Tongue (tissue), 3 donors: ENCODE data around the gene RPS6KA1. TPM values are rescaled to one million over a fixed set of nuclear protein-coding genes. Genes with fewer than 3 reads are reported as not detected.
"Not testable (repeated sequence)": the region's sequence is repeated elsewhere in the genome, so short reads cannot be mapped to it uniquely, and the experiment has no call there.

ENCODE experiments used
- DNase-seq: peaks from one replicate; pipeline ENCODE4 v3.0.0-alpha.2; 2015
- small RNA-seq: library from RNA; depleted of rRNA; stranded (forward); fragments of <200 nt; gene quantifications from one replicate; pipeline ENCODE3, GENCODE V24; 2014; ENCODE audit warnings: low replicate concordance
- total RNA-seq: library from RNA; depleted of rRNA; stranded (reverse); fragments of >200 nt; gene quantifications from one replicate; pipeline ENCODE4 v1.2.3, GENCODE V29; 2014

The RPS6KA1 gene
- total RNA-seq, 1 donor from 2014 or later = 16.9 TPM

DNA sequence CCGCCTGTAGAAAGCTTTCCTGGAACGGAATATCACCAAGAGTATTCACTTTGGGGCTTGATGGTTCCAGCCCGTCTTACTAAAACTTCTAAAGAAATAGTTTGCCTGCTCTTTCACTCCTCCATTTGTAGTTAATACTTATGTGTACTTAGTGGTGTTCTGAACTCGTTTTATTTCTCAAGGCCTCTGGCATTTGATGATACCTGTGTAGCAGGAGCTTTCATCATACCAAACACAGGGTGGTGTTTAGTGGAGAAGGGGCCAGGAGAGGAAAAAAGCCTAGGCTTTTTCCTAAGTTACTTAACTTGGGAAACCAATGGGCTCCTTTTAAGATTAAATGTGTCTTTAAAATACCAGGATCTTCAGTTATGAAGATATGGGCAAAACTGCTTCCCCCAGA lies 74.3 kb downstream of the RPS6KA1 start:
- no peak for DNase-seq

DNA sequence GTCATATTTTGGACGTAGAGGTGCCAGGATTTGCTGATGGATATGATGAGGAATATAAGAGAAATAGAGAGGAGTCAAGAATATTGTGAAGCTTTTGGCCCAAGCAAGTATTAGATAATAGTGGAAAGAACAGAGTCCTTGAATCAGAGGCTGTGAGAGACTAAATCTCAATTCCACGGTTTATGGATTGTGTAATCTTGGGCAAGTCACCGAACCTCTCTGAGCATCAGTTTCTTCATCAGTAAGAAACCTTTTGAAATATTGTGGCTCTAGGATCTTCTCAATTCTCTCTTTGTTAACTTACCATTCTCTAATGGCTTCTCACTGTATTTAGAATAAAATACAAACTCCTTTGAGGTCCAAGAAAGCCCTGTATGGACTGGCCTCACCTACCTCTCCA lies 77.6 kb downstream of the RPS6KA1 start:
- DNase-seq = no peak

DNA sequence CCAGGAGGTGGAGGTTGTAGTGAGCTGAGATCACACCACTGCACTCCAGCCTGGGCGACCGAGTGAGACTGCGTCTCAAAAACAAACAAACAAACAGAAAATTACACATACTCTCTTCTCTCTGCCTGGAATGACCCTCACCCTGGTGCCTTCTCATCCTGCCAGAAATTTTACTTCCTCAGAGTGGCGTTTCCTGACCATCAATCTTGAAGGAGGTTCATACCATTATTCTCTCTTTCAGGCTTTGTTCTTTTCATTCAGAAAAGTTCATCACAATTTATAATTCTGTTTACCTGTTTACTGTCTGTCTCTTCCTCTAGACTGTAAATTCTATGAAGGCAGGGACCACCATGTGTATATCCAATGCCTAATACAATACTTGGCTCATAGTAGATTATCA lies 79.3 kb downstream of the RPS6KA1 start:
- DNase-seq = no peak

DNA sequence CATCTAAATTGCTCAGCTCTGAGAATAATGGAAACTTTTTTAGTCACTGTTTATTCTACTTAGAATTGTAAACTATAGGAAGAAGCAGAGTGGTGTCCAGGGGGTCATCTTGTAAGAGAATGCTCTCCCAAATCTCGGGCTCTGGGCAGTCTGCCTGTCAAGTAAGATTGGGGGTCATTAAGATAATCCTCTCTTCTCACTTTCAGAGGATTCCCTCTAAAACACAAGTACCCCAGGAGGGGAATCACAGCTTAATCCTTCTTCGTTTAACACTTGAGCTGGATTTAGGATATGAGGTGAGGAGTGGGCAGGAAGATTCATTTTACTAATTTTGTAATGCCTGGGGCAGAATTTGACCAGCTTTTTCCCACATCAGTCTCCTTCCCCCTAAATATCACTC lies 81.2 kb downstream of the RPS6KA1 start:
- DNase-seq = no peak

DNA sequence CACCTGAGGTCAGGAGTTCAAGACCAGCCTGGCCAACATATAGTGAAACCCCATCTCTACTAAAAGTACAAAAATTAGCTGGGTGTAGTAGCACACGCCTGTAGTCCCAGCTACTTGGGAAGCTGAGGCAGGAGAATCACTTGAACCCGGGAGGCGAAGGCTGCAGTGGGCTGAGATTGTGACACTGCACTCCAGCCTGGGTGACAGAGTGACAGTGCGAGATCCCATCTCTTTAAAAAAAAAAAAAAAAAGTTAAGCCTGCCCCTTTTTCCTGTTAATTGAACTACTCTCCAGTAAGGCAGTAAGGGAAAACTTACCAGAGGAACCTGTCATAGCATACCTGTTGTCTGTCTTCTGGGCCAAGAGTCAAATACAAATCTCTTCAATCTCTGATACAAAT lies 83.1 kb downstream of the RPS6KA1 start:
- not testable (repeated sequence) for DNase-seq

DNA sequence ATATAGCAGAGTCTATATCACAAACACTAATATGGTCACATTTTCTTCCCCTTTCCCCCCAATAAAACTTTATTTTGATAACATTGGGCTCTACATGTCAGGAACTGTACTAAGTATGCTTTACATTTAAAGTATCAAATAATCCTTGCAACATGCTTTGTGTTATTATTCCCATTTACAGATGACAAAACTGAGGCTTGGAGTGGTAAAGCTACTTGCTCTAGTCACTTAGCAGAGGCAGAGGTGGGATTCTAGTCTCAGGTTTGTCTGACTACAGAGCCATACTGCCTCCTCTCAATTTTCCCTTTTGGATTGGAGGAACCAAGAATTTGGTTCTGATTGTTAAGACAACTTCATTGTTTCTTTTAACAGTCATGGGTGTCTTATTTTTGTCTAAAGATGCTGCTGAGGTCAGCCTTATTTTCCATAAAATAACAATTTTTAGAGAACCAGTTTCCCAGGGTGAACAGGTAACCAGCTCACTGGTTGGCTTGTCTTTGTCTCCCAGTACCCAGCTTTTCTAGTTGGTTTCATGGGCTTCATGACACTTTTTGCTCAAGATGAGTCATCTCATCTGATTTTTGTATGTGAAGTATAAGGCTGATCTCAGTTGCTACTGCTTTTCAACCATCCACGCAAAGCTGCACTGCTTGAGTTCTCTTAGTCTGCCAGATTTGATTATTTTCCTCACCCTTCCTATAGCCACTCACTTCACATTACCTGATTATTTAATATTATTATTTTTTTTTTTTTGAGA lies 85.3 kb downstream of the RPS6KA1 start:
- no peak for DNase-seq

DNA sequence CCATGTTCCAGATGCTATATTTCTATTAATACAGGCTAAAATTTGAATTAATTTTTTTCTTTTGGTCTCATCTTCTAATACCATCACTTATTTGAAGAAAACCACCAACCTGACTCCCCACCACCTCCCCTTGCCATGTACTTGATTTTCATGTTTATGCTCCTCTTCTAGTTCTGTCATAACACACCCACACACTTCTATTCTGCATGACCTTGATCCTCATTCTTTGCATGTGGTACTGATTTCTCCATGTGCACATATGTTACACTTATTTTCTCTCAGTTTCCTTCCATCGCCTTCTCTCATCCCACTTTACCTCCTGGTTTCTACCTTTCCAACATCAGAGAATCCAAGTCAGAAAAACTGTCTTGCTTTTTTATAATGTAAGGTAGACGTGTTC lies 87.3 kb downstream of the RPS6KA1 start:
- DNase-seq = no peak

DNA sequence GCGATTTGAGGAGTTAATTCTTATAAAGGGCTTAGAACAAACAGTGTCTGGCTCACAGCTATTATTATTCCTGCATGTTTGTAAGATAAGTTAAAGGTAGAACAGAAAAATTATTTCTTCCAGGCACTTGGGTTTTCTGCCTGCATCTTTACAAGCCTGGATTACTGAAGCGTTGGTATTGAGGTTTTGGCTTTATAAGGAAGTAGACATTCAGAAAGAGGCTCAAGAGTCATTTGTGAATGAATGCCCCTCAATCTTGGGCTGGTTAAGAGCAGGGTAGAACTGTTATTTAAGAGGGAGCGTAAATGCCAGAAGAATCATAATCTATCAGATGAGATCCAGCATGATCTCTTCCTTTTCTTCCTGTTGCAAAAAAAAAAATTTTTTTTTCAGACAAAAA lies 89.0 kb downstream of the RPS6KA1 start:
- DNase-seq = no peak

Small RNAs within 50 kb of the gene (small RNA-seq; reads per million reads assigned to genes)
- gene MIR1976 = 0.08 reads per million
- not detected for gene RF00019
- gene RNU7-29P = not detected

Other genes starting within 250 kb of the RPS6KA1 start
- gene SH3BGRL3, start 249.7 kb upstream of the RPS6KA1 start, total RNA-seq = 7.7 TPM
- gene UBXN11, start 223.1 kb upstream of the RPS6KA1 start, total RNA-seq = 7.8 TPM
- not detected for gene CD52, start 211.8 kb upstream of the RPS6KA1 start, total RNA-seq
- gene CRYBG2, start 175.6 kb upstream of the RPS6KA1 start, total RNA-seq = 13.7 TPM
- not detected for gene ZNF683, start 157.0 kb upstream of the RPS6KA1 start, total RNA-seq
- gene LIN28A, start 118.9 kb upstream of the RPS6KA1 start, total RNA-seq = not detected
- 30.8 TPM for gene DHDDS, start 97.4 kb upstream of the RPS6KA1 start, total RNA-seq
- 358 TPM for gene HMGN2, start 57.3 kb upstream of the RPS6KA1 start, total RNA-seq
- 38.7 TPM for gene ARID1A, start 166.3 kb downstream of the RPS6KA1 start, total RNA-seq